A549 (cell line): ENCODE results near the gene ZBTB20. TPM values are rescaled to one million over a fixed set of nuclear protein-coding genes. Genes with fewer than 3 reads are reported as not detected.

Experiments used
- ATAC-seq, 2 experiments: fragments of 200-7000 bp in 1 of 2; fragments of >200 bp in 1 of 2; cut with Nextera tagmentation in 1 of 2; cut with Tn5 transposase in 1 of 2; 3 replicates each; pipeline versions ENCODE4 v1.8.0 to v1.9.1; 2018 to 2020; ENCODE audit warnings: mild to moderate bottlenecking in 1 of 2, moderate library complexity in 1 of 2
- CTCF ChIA-PET: fragments of 300-600 bp; sonication (Branson Sonifier 250); formaldehyde crosslinking; extraction: SDS; loops from one replicate; lab custom pipeline; 2021; ENCODE audit warnings: antibody characterized with exemption, inconsistent platforms; lab: Yijun Ruan, JAX
- POLR2A ChIA-PET: fragments of 350-600 bp; formaldehyde crosslinking; extraction: SDS; loops from one replicate; lab custom pipeline; 2021; ENCODE audit warnings: antibody characterized with exemption, inconsistent platforms; lab: Yijun Ruan, JAX
- DNase-seq, 2 experiments: peaks; one replicate each; pipeline versions ENCODE4 v3.0.0 to v3.0.0-alpha.2; 2011 to 2016; ENCODE audit warnings: low read depth in 1 of 2, low spot score in 1 of 2
- FAIRE-seq: peaks from 2 replicates; lab custom pipeline; 2011; peaks lifted over from hg19 to GRCh38; lab: Jason Lieb, UNC
- H3K27ac ChIP-seq, 2 experiments: fragments of >200 bp; sonication (Bioruptor Twin); formaldehyde crosslinking; 3 replicates each; pipeline ENCODE4 v1.5.1; 2016 to 2017
- H3K4me1 ChIP-seq: fragments of >200 bp; sonication (Bioruptor Twin); formaldehyde crosslinking; 3 replicates; pipeline ENCODE4 v1.6.1; 2016
- H3K4me2 ChIP-seq: fragments of >200 bp; sonication (Bioruptor Twin); formaldehyde crosslinking; 3 replicates; pipeline ENCODE4 v1.6.1; 2016
- H3K4me3 ChIP-seq: fragments of >200 bp; sonication (Bioruptor Twin); formaldehyde crosslinking; 3 replicates; pipeline ENCODE4 v1.5.1; 2016
- H3K9me3 ChIP-seq: fragments of >200 bp; sonication (Bioruptor Twin); formaldehyde crosslinking; 3 replicates; pipeline ENCODE4 v1.6.1; 2016
- ATOH8 ChIP-seq: fragments of 250-450 bp; sonication (Bioruptor Pico); IDR thresholded peaks from 2 replicates; pipeline ENCODE4 v1.5.0; 2020; ENCODE audit warnings: low read depth, mild to moderate bottlenecking, moderate library complexity
- BCL3 ChIP-seq: fragments of >200 bp; sonication (Bioruptor Twin); formaldehyde crosslinking; IDR thresholded peaks from 3 replicates; pipeline ENCODE4 v1.6.1; 2016
- CHD2 ChIP-seq: fragments of 150-350 bp; IDR thresholded peaks from 2 replicates; pipeline ENCODE4 v1.6.1; 2014; ENCODE audit warnings: low read length; ENCODE audit not compliant: partially characterized antibody
- ELK1 ChIP-seq: fragments of 150-350 bp; IDR thresholded peaks from 2 replicates; pipeline ENCODE4 v1.6.1; 2014; ENCODE audit warnings: low read depth, mild to moderate bottlenecking, low read length
- ESRRA ChIP-seq: fragments of 150-350 bp; IDR thresholded peaks from 2 replicates; pipeline ENCODE4 v1.6.1; 2014; ENCODE audit warnings: mild to moderate bottlenecking, low read length, borderline replicate concordance
- FOXS1 ChIP-seq: fragments of 250-450 bp; sonication (Bioruptor Pico); IDR thresholded peaks from 2 replicates; pipeline ENCODE4 v1.5.0; 2020; ENCODE audit warnings: mild to moderate bottlenecking, moderate library complexity
- GATA3 ChIP-seq: IDR thresholded peaks from 2 replicates; pipeline ENCODE4 v1.6.1; 2012; ENCODE audit warnings: borderline replicate concordance
- HES2 ChIP-seq: fragments of >200 bp; sonication (Bioruptor Twin); formaldehyde crosslinking; IDR thresholded peaks from 2 replicates; pipeline ENCODE4 v1.6.1; 2016
- MYC ChIP-seq: IDR thresholded peaks from 2 replicates; pipeline ENCODE4 v1.6.1; 2012; ENCODE audit warnings: mild to moderate bottlenecking, inconsistent platforms, low read length, improper control_type of control experiment, borderline replicate concordance
- PHF8 ChIP-seq: fragments of 200-600 bp; sonication (generic); IDR thresholded peaks from 2 replicates; pipeline ENCODE4 v1.6.1; 2016; ENCODE audit warnings: low read depth, mild to moderate bottlenecking, antibody characterized with exemption, moderate library complexity, borderline replicate concordance
- POLR2A ChIP-seq: IDR thresholded peaks from 2 replicates; pipeline ENCODE4 v1.6.1; 2012; ENCODE audit warnings: mild to moderate bottlenecking, low read length
- RAD21 ChIP-seq, 2 experiments: fragments of >200 bp in 1 of 2; sonication (Bioruptor Twin) in 1 of 2; formaldehyde crosslinking in 1 of 2; IDR thresholded peaks in 1 of 2; conservative IDR thresholded peaks in 1 of 2; 2 replicates in 1 of 2; 3 replicates in 1 of 2; pipeline ENCODE4 v1.6.1; 2012 to 2018; ENCODE audit warnings: inconsistent platforms in 1 of 2
- TP53 ChIP-seq: fragments of 250-450 bp; sonication (Bioruptor Pico); IDR thresholded peaks from 2 replicates; pipeline ENCODE4 v1.5.0; 2021; ENCODE audit warnings: mild to moderate bottlenecking, moderate library complexity
- ZC3H11A ChIP-seq: fragments of 450-650 bp; IDR thresholded peaks from 2 replicates; pipeline ENCODE4 v1.6.1; 2014; ENCODE audit warnings: antibody characterized with exemption, mild to moderate bottlenecking
- ZNF302 ChIP-seq: fragments of 250-450 bp; sonication (Bioruptor Pico); IDR thresholded peaks from 2 replicates; pipeline ENCODE4 v1.9.0; 2021; ENCODE audit warnings: inconsistent platforms, mild to moderate bottlenecking, moderate library complexity
- ZSCAN20 ChIP-seq: fragments of 250-450 bp; sonication (Bioruptor Pico); IDR thresholded peaks from 2 replicates; pipeline ENCODE4 v1.8.0; 2022; ENCODE audit warnings: mild to moderate bottlenecking, moderate library complexity
- WGBS: methylation state at CpG from one replicate; pipeline ENCODE4 v1.1.6; 2017; ENCODE audit errors: missing lambda C conversion rate; 5-methylcytosine and 5-hydroxymethylcytosine counted together
- polyA plus RNA-seq, 4 experiments: library from polyadenylated mRNA; depleted of rRNA in 3 of 4; stranded (reverse); fragments of >200 nt; fragmentation: RNase III in 1 of 4; extraction: RNeasy Plus Mini Kit Qiagen cat#74134 plus additional on column Dnase treatment in 1 of 4; gene quantifications; 2 replicates in 3 of 4; 3 replicates in 1 of 4; pipeline ENCODE4 v1.2.3, GENCODE V29; 2011 to 2017

ZBTB20 gene
- polyA plus RNA-seq, 2 of the 4 experiments (the other 2 are of a cell fraction) = 0.85 to 5.0 TPM

GRCh38 chr3:114690911-114691310, 456.2 kb downstream of the ZBTB20 start (continued):
- TF ChIP-seq BCL3 (no peak), PHF8 (no peak), RAD21 (conservative IDR thresholded peaks at IDR 0.05 in 1 of 2, IDR thresholded peaks at IDR 0.05 in 1 of 2) (no peak), FOXS1 (CRISPR knock-in tag) (no peak)

GRCh38 chr3:114687151-114687550, 459.9 kb downstream of the ZBTB20 start:
- Histone ChIP-seq H3K9me3 (no peaks in the 10 kb centered on the region), H3K4me3 (no peak overlapping the region), H3K4me2 (no peak overlapping the region), H3K4me1 (peaks cover 11% of the 10 kb centered on the region), H3K27ac (no peak overlapping the region)
- FAIRE-seq (no peak), DNase-seq (no peak), ATAC-seq (no peak)
- 87% methylated on average over 3 of the region's 3 CpGs for WGBS
- ChIA-PET POLR2A (no interaction called here), CTCF (no interaction called here)
- TF ChIP-seq FOXS1 (CRISPR knock-in tag) = no peak

- no peak overlapping the region for H3K4me3 ChIP-seq
- no peak overlapping the region for H3K27ac ChIP-seq
- no peak for DNase-seq
- H3K9me3 ChIP-seq = no peaks in the 10 kb centered on the region
- FAIRE-seq = peak; percentile 70
- ChIA-PET CTCF (no interaction called here), POLR2A (no interaction called here)
- H3K4me1 ChIP-seq = peaks cover 11% of the 10 kb centered on the region
- TF ChIP-seq GATA3 (no peak), HES2 (no peak), ZNF302 (CRISPR knock-in tag) (no peak), ATOH8 (CRISPR knock-in tag) (no peak), RAD21 (conservative IDR thresholded peaks at IDR 0.05 in 1 of 2, IDR thresholded peaks at IDR 0.05 in 1 of 2) (no peak)
- H3K4me2 ChIP-seq = no peak overlapping the region
- no peak for ATAC-seq
- 86% methylated on average over 4 of the region's 4 CpGs for WGBS
Measured at GRCh38 chr3:114686621-114687020, 460.5 kb downstream of the ZBTB20 start.

GRCh38 chr3:114685161-114685560, 461.9 kb downstream of the ZBTB20 start:
- peaks cover 11% of the 10 kb centered on the region for H3K4me1 ChIP-seq
- POLR2A ChIA-PET = no interaction called here
- FAIRE-seq (no peak), ATAC-seq (no peak), DNase-seq (no peak)
- WGBS = 96% methylated on average over 4 of the region's 4 CpGs
- TF ChIP-seq ESRRA (no peak), ELK1 (no peak), TP53 (CRISPR knock-in tag) (no peak), MYC (no peak), POLR2A (no peak), ZC3H11A (no peak), ZSCAN20 (no peak), CHD2 (no peak)
- no peak overlapping the region; the same call in 2 of the 3 replicates for H3K4me2 ChIP-seq
- H3K4me3 ChIP-seq = no peak overlapping the region
- no peak overlapping the region for H3K27ac ChIP-seq
- no peaks in the 10 kb centered on the region for H3K9me3 ChIP-seq
- CTCF ChIA-PET = interaction anchor here (2.1 kb wide), 1 partner anchor 10 kb away, joined by 6 read pairs; no protein-coding TSS in a partner anchor
